Measurements from ENCODE around the gene STX16. TPM values are rescaled to one million over a fixed set of nuclear protein-coding genes. Genes with fewer than 3 reads are reported as not detected.
"Not testable (repeated sequence)": the region's sequence is repeated elsewhere in the genome, so short reads cannot be mapped to it uniquely, and the experiment has no call there.

STX16 gene
- total RNA-seq, 4 donors from 2014 or later, result 26.1 to 90.4 (median 47.8) TPM

DNA sequence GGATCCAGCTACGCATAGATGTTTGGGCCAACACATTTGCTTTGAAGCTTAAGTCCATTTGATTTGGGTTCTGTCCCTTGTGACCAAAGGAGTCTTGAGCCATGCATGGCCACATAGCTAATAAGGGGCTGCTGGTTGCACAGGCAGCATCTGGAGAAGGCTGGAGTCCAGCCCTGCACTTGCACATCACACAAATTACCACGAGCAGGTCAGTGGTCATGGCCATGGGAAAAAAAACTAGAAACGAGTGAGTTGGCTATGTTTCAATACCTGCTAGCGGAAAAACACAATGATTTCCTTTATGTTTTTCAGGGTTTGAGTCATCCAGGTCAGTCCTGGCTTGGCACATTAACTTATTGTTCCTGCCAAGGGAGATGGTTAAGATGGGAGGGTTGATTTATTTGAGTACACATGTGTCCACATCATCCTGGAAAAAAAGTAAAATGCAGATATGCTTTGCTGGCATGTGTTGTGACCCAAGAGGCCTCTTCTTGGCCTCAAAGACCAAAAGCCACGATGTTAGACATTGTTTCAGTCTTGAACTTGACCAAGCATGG is 5.6 kb upstream of the STX16 start:
- TF ChIP-seq POLR2A (IDR thresholded peaks at IDR 0.05) (no peak), POLR2AphosphoS5 (IDR thresholded peaks at IDR 0.05) (peak; percentile 14)
- 0 to 43% methylated on average over 2 to 5 of the region's 5 CpGs for WGBS, 2 donors (ENCODE audit: low coverage in 1 of 2)
- peak; percentile 31 for ATAC-seq
- Histone ChIP-seq H3K36me3 (no peaks in the 10 kb centered on the region), H3K9me3 (no peaks in the 10 kb centered on the region), H3K27me3 (no peaks in the 10 kb centered on the region), H3K27ac (peak overlapping the region in 3 of 4 donors; percentile 19 to 54 (median 45)), H3K4me3 (no peak overlapping the region), H3K4me1 (peaks cover 0 to 54% (median 17%) of the 10 kb centered on the region in 3 donors)

DNA sequence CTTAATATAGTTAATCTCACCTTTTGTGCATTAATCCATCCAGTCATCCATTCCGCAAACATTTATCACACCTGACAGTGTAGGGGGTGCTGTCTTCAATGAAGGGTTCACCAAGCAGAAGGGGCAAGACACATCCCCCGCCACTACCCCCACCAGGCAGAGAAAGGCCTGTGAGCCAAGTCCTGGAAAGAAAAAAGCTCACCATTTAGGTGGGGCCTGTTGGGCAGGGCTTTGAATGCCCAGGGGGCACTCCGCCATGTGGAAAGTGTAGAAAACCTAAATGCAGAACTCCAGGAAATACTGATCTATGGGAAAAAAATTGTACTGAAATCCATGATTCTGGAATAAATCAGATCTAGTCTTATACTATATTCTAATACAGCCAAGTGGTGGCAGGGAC is 4.8 kb upstream of the STX16 start:
- no peak for ATAC-seq
- WGBS, 2 donors (ENCODE audit: low coverage in 1 of 2), result 80 to 94% methylated on average over 1 to 2 of the region's 3 CpGs

DNA sequence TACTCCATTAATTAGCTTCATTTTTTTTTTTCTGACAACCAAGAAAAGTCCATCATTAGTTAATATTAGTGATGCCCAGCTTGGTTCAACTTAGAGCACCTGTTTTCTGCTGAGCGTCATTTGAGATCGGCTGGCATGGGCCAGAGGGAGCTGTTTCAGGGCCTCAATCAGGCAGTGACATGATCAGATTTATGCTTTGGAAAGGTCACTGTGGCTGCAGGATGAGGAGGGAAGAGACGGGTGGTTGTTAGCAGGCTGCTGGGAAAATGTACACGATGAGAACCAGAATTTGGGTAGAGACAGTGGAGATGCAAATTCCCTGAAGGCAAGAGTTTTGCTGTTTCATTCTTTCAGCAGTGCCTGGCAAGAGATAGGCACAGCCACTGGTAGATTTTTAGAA is 4.4 kb upstream of the STX16 start:
- H3K27me3 ChIP-seq, result no peaks in the 10 kb centered on the region
- no peak overlapping the region for H3K4me3 ChIP-seq
- TF ChIP-seq POLR2A (IDR thresholded peaks at IDR 0.05) (no peak), EP300 (IDR thresholded peaks at IDR 0.05) (no peak), POLR2AphosphoS5 (IDR thresholded peaks at IDR 0.05) (no peak)
- TF ChIP-seq, protein P1, sequence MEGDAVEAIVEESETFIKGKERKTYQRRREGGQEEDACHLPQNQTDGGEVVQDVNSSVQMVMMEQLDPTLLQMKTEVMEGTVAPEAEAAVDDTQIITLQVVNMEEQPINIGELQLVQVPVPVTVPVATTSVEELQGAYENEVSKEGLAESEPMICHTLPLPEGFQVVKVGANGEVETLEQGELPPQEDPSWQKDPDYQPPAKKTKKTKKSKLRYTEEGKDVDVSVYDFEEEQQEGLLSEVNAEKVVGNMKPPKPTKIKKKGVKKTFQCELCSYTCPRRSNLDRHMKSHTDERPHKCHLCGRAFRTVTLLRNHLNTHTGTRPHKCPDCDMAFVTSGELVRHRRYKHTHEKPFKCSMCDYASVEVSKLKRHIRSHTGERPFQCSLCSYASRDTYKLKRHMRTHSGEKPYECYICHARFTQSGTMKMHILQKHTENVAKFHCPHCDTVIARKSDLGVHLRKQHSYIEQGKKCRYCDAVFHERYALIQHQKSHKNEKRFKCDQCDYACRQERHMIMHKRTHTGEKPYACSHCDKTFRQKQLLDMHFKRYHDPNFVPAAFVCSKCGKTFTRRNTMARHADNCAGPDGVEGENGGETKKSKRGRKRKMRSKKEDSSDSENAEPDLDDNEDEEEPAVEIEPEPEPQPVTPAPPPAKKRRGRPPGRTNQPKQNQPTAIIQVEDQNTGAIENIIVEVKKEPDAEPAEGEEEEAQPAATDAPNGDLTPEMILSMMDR (IDR thresholded peaks at IDR 0.05), result no peak
- ATAC-seq, result no peak
- H3K4me1 ChIP-seq, result peaks cover 0 to 54% (median 17%) of the 10 kb centered on the region in 3 donors
- WGBS, 2 donors (ENCODE audit: low coverage in 1 of 2), result 83 to 87% methylated on average over 4 of the region's 4 CpGs
- H3K36me3 ChIP-seq, result no peaks in the 10 kb centered on the region
- no peaks in the 10 kb centered on the region for H3K9me3 ChIP-seq
- peak overlapping the region in 3 of 4 donors; percentile 91 to 94 (median 94) for H3K27ac ChIP-seq

More for the DNA sequence above, 4.8 kb upstream of the STX16 start:
- Histone ChIP-seq H3K27ac (peak overlapping the region in 2 of 4 donors; percentile 45 to 54), H3K9me3 (no peaks in the 10 kb centered on the region), H3K4me3 (no peak overlapping the region), H3K27me3 (no peaks in the 10 kb centered on the region), H3K4me1 (peaks cover 0 to 54% (median 17%) of the 10 kb centered on the region in 3 donors), H3K36me3 (no peaks in the 10 kb centered on the region)
- TF ChIP-seq POLR2A (IDR thresholded peaks at IDR 0.05) (no peak), EP300 (IDR thresholded peaks at IDR 0.05) (no peak), POLR2AphosphoS5 (IDR thresholded peaks at IDR 0.05) (no peak)
- TF ChIP-seq, protein P1 (IDR thresholded peaks at IDR 0.05), result no peak

DNA sequence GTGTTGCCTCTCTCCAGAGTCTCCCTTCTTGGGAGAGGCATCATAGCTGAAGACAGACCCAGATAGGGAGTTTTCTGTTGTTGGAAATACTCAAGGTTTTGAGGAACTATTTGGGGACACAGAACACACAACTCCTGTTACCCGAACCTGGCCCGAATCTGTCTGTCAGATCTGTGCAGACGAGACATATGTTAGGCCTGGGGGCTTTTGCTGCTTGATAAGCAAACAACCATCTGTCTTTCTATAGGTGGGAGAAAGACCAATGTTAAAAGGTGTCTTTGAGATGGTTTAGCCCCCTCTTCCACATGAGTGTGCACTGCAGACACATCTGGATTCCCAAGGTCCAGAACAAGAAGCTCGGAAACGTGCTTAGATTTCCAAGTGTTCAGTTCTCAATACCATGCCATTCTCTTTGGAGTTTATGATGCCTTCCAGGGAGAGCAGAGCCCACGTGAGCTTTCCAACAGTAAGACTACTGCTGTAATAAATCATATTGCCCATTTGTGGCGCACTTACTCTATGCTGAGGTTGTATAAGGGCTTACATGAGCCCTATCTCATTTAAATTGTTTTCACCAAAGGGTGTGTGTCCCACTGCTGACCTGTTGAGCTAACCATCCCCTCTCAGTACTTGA is 3.8 kb upstream of the STX16 start:
- H3K9me3 ChIP-seq, result no peaks in the 10 kb centered on the region
- ATAC-seq, result no peak
- H3K27ac ChIP-seq, result peak overlapping the region; percentile 7 to 94 (median 92)
- 75 to 76% methylated on average over 2 to 3 of the region's 7 CpGs for WGBS, 2 donors (ENCODE audit: low coverage in 1 of 2)
- no peak for TF ChIP-seq EP300 (IDR thresholded peaks at IDR 0.05)
- TF ChIP-seq, protein P1 (IDR thresholded peaks at IDR 0.05), result no peak
- H3K4me1 ChIP-seq, result peaks cover 0 to 54% (median 17%) of the 10 kb centered on the region in 3 donors
- H3K36me3 ChIP-seq, result no peaks in the 10 kb centered on the region
- H3K4me3 ChIP-seq, result no peak overlapping the region
- no peaks in the 10 kb centered on the region for H3K27me3 ChIP-seq

DNA sequence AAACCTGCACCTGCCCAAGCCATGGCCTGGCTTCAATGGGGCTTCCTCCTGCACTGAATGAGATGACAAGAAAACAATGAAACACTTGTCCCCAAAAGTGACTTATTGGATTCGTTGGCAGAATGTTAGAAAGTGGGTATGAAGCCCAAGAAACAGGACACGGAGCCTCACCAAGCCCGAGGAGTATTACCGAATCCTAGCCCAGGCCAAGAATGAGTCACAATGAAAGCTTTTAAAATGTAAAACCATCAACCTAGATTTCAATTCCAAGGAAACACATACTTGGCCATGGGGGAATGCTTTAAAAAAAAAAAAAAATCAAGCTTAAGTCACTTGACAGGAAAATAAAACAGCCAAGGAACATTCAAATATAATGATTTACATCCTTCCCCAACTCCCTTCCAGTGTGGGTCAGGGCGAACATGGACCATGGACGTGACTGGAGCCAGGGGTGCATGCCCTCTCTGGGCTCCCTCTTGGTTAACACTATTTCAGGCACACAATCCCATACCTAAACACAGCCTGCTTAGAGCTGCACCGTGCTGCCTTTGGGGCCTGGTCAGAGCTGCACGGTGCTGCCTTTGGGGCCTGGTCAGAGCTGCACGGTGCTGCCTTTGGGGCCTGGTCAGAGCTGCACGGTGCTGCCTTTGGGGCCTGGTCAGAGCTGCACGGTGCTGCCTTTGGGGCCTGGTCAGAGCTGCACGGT is 3.1 kb upstream of the STX16 start:
- WGBS, 2 donors (ENCODE audit: low coverage in 1 of 2), result 23 to 33% methylated on average over 3 to 6 of the region's 12 CpGs
- ATAC-seq, result peak; percentile 62
- peaks cover 0 to 60% (median 17%) of the 10 kb centered on the region in 3 donors for H3K4me1 ChIP-seq
- TF ChIP-seq POLR2AphosphoS5 (IDR thresholded peaks at IDR 0.05) (peak; percentile 89), EP300 (IDR thresholded peaks at IDR 0.05) (no peak)
- no peaks in the 10 kb centered on the region for H3K36me3 ChIP-seq
- no peaks in the 10 kb centered on the region for H3K9me3 ChIP-seq
- H3K27ac ChIP-seq, result peak overlapping the region; percentile 7 to 94 (median 92)
- H3K27me3 ChIP-seq, result no peaks in the 10 kb centered on the region
- H3K4me3 ChIP-seq, result no peak overlapping the region

DNA sequence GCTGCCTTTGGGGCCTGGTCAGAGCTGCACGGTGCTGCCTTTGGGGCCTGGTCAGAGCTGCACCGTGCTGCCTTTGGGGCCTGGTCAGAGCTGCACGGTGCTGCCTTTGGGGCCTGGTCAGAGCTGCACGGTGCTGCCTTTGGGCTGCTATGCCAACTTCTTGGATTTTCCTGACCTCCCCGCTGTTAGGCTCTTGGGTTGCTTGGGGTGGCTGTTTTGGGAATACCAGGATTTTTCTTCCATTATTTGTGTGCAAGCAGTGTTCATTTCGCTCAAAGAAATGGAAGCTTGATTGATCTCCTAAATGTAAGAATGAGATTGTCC is 2.6 kb upstream of the STX16 start:
- H3K36me3 ChIP-seq, H3K9me3 ChIP-seq, ATAC-seq, H3K27me3 ChIP-seq, H3K4me3 ChIP-seq: not testable (repeated sequence)
- H3K4me1 ChIP-seq, result peaks cover 0 to 65% (median 22%) of the 10 kb centered on the region in 3 donors
- no CpG with 5 or more reads among the region's 6 CpGs for WGBS, 2 donors (ENCODE audit: low coverage in 1 of 2)
- peak overlapping the region in 3 of 4 donors; percentile 91 to 94 (median 94) for H3K27ac ChIP-seq

Data from gastroesophageal sphincter (tissue), 4 donors.